HEK293 (cell line): ENCODE measurements around the gene SMC5.

Experiments used
- ATF2 ChIP-seq: fragments of 450-650 bp; formaldehyde crosslinking; IDR thresholded peaks from 2 replicates; pipeline ENCODE4 v1.5.1; 2016; ENCODE audit warnings: missing biosample characterization, missing genetic modification characterization, low read depth
- KLF7 ChIP-seq: fragments of 450-650 bp; formaldehyde crosslinking; IDR thresholded peaks from 2 replicates; pipeline ENCODE4 v1.5.1; 2016; ENCODE audit warnings: missing biosample characterization, missing genetic modification characterization, borderline replicate concordance
- PBX3 ChIP-seq: sonication (generic); formaldehyde crosslinking; IDR thresholded peaks from 2 replicates; pipeline ENCODE4 v1.8.1; 2022; ENCODE audit warnings: mild to moderate bottlenecking, moderate library complexity, missing genetic modification reagents
- SCRT1 ChIP-seq: fragments of 450-650 bp; formaldehyde crosslinking; IDR thresholded peaks from 2 replicates; pipeline ENCODE4 v1.5.1; 2016; ENCODE audit warnings: missing biosample characterization, missing genetic modification characterization, borderline replicate concordance
- WT1 ChIP-seq: fragments of 450-650 bp; formaldehyde crosslinking; IDR thresholded peaks from 2 replicates; pipeline ENCODE4 v1.5.1; 2016; ENCODE audit warnings: missing biosample characterization, missing genetic modification characterization
- ZNF175 ChIP-seq: fragments of 450-650 bp; formaldehyde crosslinking; IDR thresholded peaks from 2 replicates; pipeline ENCODE4 v1.5.1; 2016; ENCODE audit warnings: missing biosample characterization, missing genetic modification characterization
- ZNF391 ChIP-seq: fragments of 450-650 bp; formaldehyde crosslinking; IDR thresholded peaks from 2 replicates; pipeline ENCODE4 v1.5.1; 2016; ENCODE audit warnings: low read depth, missing biosample characterization, missing genetic modification characterization, borderline replicate concordance
- ZNF510 ChIP-seq: fragments of 450-650 bp; formaldehyde crosslinking; IDR thresholded peaks from 2 replicates; pipeline ENCODE4 v1.5.1; 2018; ENCODE audit warnings: mild to moderate bottlenecking, missing genetic modification characterization, missing biosample characterization; ENCODE audit not compliant: insufficient replicate concordance
- ZNF549 ChIP-seq: fragments of 450-650 bp; IDR thresholded peaks from 2 replicates; pipeline ENCODE4 v1.5.1; 2018; ENCODE audit warnings: missing biosample characterization, missing genetic modification characterization, mild to moderate bottlenecking, inconsistent platforms, moderate library complexity
- ZNF747 ChIP-seq: fragments of 450-650 bp; formaldehyde crosslinking; IDR thresholded peaks from 2 replicates; pipeline ENCODE4 v1.5.1; 2016; ENCODE audit warnings: missing biosample characterization, missing genetic modification characterization
- TF ChIP-seq, protein P1 (sequence below): fragments of 450-650 bp; formaldehyde crosslinking; IDR thresholded peaks from 2 replicates; pipeline ENCODE4 v1.5.1; 2016; ENCODE audit warnings: missing biosample characterization, missing genetic modification characterization

GRCh38 chr9:70340572-70340971 lies 81.8 kb downstream of the SMC5 start:
- TF ChIP-seq, protein P1, sequence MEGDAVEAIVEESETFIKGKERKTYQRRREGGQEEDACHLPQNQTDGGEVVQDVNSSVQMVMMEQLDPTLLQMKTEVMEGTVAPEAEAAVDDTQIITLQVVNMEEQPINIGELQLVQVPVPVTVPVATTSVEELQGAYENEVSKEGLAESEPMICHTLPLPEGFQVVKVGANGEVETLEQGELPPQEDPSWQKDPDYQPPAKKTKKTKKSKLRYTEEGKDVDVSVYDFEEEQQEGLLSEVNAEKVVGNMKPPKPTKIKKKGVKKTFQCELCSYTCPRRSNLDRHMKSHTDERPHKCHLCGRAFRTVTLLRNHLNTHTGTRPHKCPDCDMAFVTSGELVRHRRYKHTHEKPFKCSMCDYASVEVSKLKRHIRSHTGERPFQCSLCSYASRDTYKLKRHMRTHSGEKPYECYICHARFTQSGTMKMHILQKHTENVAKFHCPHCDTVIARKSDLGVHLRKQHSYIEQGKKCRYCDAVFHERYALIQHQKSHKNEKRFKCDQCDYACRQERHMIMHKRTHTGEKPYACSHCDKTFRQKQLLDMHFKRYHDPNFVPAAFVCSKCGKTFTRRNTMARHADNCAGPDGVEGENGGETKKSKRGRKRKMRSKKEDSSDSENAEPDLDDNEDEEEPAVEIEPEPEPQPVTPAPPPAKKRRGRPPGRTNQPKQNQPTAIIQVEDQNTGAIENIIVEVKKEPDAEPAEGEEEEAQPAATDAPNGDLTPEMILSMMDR = no peak
- no peak for TF ChIP-seq PBX3
- no peak for TF ChIP-seq ZNF391
- TF ChIP-seq ZNF747 (tag by site-specific recombination) = no peak
- TF ChIP-seq WT1 (tag by site-specific recombination) = no peak
- no peak for TF ChIP-seq ATF2 (tag by site-specific recombination)
- TF ChIP-seq ZNF175 = no peak
- TF ChIP-seq KLF7 (tag by site-specific recombination) = no peak
- TF ChIP-seq ZNF549 = no peak
- TF ChIP-seq ZNF510 = no peak
- TF ChIP-seq SCRT1 (tag by site-specific recombination) = no peak
